Astrocyte (in vitro differentiated cells and primary cell): ENCODE data around the gene SSU72.
"Not testable (repeated sequence)": the region's sequence is repeated elsewhere in the genome, so short reads cannot be mapped to it uniquely, and the experiment has no call there.

Source experiments
- CTCF ChIP-seq: IDR thresholded peaks from 2 replicates; pipeline ENCODE4 v1.5.1; 2011; ENCODE audit warnings: low read depth, mild to moderate bottlenecking, inconsistent platforms, low read length, moderate library complexity; ENCODE audit not compliant: insufficient read depth
- EZH2 ChIP-seq: IDR thresholded peaks from 2 replicates; pipeline ENCODE4 v1.6.1; 2012; ENCODE audit warnings: mild to moderate bottlenecking, low read length, inconsistent platforms; ENCODE audit not compliant: insufficient read depth

- TF ChIP-seq CTCF, EZH2: not testable (repeated sequence)
These were observed 51.0 kb downstream of the SSU72 start for GRCh38 chr1:1523651-1524050.
